H1 (cell line): ENCODE data around the gene CREB3. TPM values are rescaled to one million over a fixed set of nuclear protein-coding genes. Genes with fewer than 3 reads are reported as not detected.

Experiments
- RAD21 ChIP-seq, 2 experiments: IDR thresholded peaks in 1 of 2; conservative IDR thresholded peaks in 1 of 2; 2 replicates each; pipeline ENCODE4 v1.6.1; 2011; ENCODE audit warnings: low read depth in 2 of 2, low read length in 2 of 2, improper control_type of control experiment in 1 of 2, inconsistent platforms in 1 of 2, mild to moderate bottlenecking in 1 of 2, moderate library complexity in 1 of 2
- RBBP5 ChIP-seq: IDR thresholded peaks from 2 replicates; pipeline ENCODE4 v1.7.1; 2012; ENCODE audit warnings: low read depth, mild to moderate bottlenecking, inconsistent platforms, low read length, moderate library complexity, borderline replicate concordance
- SP1 ChIP-seq: IDR thresholded peaks from 2 replicates; pipeline ENCODE4 v1.6.1; 2011; ENCODE audit warnings: low read depth, low read length
- TAF1 ChIP-seq: IDR thresholded peaks from 2 replicates; pipeline ENCODE4 v1.6.1; 2011; ENCODE audit warnings: mild to moderate bottlenecking, low read depth, low read length
- YY1 ChIP-seq: IDR thresholded peaks from 2 replicates; pipeline ENCODE4 v1.6.1; 2011; ENCODE audit warnings: low read depth, mild to moderate bottlenecking, low read length
- polyA plus RNA-seq, 7 experiments: library from polyadenylated mRNA; depleted of rRNA in 3 of 7; stranded (reverse) in 5 of 7; unstranded in 2 of 7; fragments of >200 nt in 5 of 7; fragments of 200-250 nt in 2 of 7; gene quantifications; 1 replicate in 5 of 7; 2 replicates in 1 of 7; 4 replicates in 1 of 7; pipeline versions ENCODE4 v1.2.1 to v1.2.3, GENCODE V29; 2011 to 2013; ENCODE audit warnings: missing spikeins in 2 of 7, mixed read lengths in 2 of 7
- total RNA-seq: library from RNA; stranded (reverse); fragmentation: NEBNext Ultra II Directional; extraction: Animal tissue kit (Norgen Biotek cat#: 25700); gene quantifications from 2 replicates; pipeline ENCODE4 v1.2.1, GENCODE V29; 2021

The CREB3 gene
- total and polyA plus RNA-seq, 2 of the 8 experiments (the other 6 are each of a cell fraction or from before 2014, with no cell fraction given) = 24.4 to 25.7 TPM

DNA sequence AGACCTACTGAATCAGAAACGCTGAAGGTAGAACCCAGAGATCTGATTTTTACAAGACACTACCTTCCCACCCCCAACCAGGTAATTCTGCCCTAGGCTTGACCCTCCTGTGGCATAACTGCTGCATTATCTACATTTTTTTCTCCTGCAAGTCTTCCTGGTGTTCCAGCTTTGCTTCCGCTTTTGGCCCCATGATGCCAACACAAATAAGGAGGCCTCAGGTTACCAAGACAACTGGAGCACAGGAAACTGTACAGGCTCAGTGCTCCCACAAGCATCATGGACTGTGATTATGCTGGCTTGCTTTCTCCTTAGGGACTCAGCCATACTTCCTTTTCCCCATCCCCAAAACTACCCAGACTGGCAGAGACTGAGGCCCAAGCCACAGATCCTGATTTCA is 28.2 kb downstream of the CREB3 start (continued):
- TF ChIP-seq TAF1 (no peak), SP1 (no peak), YY1 (no peak), RBBP5 (no peak), RAD21 (IDR thresholded peaks at IDR 0.05 in 1 of 2, conservative IDR thresholded peaks at IDR 0.05 in 1 of 2; ENCODE audit: low read depth in 2 of 2, low read length in 2 of 2) (no peak)
